Measurements from ENCODE around the gene CNPPD1.

- no peak for TF ChIP-seq CTCF (IDR thresholded peaks at IDR 0.05)
- no peak for TF ChIP-seq POLR2A (IDR thresholded peaks at IDR 0.05)
- no peak for TF ChIP-seq EP300 (IDR thresholded peaks at IDR 0.05)
Observed at GRCh38 chr2:219158586-219158985, 18.1 kb downstream of the CNPPD1 start.
